ENCODE data around the gene SGIP1.

Gene SGIP1

DNA sequence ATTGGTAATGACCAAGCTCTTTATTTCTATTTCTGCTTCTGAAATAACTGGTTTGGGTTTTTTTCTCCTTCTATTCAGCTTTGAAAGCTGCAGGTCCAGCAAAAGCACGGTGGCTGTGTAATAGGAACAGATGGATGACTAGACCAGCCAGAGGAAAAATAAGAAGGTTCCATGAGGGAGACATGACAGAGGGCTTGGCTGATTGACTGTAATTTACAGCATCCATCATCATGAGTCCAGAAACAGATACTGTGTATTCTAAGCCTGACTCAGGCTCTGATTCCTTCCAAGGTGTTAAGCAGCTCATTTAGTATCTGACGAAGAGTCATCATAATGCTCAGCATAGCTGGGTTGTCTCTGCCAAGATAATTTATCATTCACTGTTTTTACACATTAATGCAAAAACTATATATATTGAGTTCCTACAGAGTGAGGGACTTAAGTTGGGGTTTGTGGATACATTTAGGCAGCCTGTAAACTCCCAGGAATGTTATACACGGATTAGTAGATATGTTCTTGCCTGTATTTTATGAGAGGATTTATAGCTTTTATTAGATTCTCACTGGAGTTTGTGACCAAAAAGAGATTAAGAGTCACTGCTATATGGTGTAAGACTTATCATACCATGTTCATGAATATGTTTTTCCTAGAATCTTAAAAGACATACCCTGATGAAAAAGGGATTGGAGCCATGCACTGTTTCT lies 72.6 kb downstream of the SGIP1 start:
- no peak for DNase-seq (ENCODE audit: low spot score)

DNA sequence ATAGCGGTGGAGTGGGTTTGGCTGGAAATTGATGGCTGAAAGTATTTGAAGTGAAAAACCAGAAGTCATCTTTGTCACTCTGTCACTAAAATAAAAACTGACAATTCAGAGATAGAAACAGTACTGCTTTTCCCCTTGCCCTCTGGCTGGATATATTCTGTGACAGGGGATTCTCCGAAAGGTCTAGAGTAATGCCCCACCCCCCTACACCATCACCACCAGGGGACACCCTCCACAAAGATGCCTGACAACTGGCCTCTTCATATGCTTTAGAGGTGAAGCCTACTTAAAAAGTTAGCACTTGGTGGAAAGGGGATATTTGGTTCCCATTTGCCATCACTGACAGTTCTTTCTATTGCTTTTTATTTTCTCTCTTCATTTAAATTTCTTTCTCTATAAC lies 73.5 kb downstream of the SGIP1 start:
- DNase-seq (ENCODE audit: low spot score), result no peak

DNA sequence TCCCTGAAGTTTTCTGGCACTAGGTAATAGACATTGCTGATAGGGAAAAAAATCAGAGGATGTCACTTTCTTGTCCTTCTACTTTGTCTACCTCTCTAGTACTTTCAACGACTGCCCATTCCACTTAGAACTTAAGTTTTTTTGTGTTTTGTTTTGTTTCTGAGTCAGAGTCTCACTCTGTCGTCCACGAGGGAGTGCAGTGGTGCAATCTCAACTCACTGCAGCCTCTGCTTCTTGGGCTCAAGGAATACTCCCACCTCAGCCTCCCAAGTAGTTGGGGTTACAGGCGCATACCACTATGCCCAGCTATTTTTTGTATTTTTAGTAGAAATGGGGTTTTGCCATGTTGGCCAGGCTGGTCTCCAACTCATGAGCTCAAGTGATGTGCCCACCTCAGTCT lies 79.2 kb downstream of the SGIP1 start:
- DNase-seq (ENCODE audit: low spot score), result no peak

DNA sequence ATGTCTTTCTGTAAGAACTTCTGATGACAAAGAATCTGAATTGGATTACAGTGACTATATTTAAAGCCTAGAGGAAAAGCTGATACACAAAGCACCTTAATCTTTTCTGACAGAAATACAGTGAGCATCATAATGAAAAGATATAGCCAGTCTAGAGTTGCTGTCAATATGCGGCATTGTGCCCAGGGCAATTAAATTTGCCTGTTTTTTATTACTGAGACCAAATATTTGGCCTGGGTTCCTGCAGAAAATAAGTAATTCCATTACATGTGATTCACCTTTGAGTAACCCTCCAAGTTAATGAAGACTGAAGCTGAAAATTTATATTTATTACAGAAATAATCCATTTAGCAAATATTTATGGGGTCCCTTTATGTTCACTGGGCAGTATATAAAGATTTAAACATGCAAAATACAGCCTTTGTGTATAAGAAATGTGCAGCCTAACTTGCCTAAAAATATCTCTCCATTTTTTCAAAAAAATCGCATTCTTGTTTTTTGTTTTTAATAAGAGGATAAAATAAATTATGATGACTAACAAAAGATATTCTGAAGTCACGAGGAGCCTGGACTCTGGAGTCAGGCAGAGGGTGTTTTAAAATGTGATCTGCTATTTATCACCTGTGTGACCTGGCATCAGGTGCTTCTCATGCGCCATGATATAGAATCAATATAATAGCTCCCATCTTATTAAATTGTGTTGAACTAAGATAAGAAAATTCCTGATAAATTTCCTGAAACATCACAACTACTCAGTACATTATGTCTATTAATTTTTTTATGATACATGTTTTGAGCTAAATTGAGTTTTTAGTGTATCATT lies 83.6 kb downstream of the SGIP1 start:
- no peak for DNase-seq (ENCODE audit: low spot score)

DNA sequence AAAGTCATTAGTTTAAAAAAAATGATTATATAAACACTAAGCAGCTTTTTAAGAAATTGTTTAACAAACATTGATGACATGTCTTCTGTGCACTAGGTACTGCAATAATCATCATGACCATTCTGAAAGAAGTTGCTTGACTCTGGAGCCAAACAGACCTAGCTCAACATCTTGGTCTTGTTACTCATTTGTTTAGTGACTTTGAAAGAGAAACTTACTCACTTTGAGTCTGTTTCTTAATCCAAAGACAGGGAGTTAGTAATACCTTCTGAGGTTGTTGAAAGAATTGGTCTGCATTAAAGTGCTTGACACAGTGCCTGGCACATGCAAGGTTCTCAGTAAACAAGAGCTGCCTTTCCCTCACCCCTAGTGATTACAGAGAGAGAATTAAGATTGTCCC lies 84.4 kb downstream of the SGIP1 start:
- no peak for DNase-seq (ENCODE audit: low spot score)

DNA sequence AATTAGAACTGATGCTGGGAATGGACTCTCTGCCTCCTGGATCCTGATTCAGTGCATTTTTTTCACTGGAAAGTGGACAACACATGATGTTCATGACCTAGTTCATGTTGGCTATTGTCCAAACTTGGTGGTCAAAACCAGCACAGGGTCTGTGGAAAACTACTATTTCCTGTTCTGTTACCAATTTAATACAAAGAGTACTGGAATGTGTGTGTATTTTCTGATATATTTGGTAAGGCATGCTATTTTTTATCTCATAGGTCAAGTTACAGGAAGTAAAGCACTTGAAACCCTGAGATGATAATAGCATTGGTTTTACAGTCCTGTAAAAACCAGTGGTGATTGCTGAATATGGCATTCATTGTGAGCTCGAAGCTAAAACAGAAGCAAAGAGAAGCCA lies 89.9 kb downstream of the SGIP1 start:
- DNase-seq (ENCODE audit: low spot score), result no peak

DNA sequence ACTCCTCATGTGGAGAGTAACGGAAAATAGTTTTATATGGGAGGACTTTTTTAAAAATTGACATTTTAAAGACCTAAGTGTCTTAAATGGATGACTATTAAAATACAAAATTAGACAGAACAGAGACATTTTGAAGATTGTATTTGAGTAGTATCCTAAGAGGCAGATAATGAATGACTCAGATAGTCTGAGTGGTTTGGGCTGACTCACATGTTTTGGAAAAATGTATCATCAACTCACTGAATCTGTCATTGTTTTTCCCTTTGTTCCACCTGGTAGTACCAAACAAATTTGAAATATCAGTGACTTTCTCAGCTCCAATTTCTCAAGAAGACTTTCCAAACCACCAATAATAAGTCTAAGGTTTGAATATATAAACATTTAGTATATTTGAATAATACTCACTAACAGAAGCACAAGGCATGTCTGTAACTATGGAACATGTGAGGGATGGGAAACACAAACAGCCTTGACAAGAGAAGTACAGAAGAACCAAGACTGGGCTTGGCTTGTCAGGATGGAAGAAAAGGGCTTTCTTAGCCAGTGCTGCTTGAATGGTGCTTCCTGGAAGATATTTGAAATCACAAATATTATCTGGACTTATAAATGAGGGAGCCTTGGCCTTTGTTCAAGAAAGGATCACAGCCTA lies 90.6 kb downstream of the SGIP1 start:
- DNase-seq (ENCODE audit: low spot score), result no peak

DNA sequence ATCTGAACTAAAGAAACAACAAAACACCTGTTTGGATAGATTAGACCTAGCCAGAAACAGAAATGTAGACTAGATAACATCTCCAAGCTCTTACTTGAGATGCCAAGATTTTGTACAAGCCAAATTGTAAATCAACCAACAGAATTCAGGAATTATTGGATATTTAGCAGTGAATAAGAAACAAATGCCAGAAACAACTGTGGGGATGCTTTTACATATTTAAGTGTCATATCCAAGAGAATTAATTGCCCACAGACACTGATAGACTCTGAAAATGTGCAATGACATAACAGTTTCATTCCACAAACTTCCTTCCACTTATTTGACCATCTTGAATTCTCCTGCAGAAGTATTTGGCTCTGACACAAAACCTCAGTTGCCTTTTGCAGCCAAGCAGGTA lies 92.3 kb downstream of the SGIP1 start:
- no peak for DNase-seq (ENCODE audit: low spot score)

DNA sequence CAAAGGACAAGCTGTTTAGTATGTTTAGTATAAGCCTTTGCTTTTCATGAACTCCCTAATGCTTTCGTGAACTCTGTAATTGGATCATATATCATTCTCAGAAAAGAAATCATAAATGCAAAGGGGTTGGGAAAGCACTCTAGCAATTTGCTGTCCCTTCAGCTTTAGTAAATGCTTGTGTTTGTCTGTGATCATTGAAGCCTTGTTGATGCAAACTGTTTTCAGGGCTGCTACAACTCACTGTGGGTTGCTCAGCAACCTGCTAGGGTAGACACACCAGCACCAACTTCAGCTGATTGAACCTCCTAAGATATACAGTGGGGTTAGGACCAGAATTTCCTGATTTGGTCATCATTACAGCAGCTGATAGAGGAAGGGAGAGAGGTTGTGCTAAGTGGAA lies 95.0 kb downstream of the SGIP1 start:
- no peak for DNase-seq (ENCODE audit: low spot score)

DNA sequence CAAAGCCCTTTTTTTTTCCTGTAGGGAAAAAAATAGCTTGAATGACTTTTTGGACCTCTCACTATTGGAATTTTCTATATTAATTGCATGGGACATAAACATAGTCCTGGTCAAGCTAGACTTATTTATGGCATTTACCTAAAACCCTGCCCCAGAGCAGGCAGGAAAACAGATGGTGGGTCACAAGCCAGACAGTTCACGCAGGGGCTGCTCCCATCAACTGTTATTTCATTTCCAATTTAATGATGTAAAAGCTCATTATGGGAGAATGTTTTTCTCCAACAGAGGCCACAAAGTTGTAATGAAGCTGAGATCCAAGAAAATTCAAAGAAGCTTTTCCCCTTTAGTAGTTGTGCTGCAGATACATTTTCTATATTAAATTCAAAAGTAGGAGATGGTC lies 99.2 kb downstream of the SGIP1 start:
- no peak for DNase-seq (ENCODE audit: low spot score)

DNA sequence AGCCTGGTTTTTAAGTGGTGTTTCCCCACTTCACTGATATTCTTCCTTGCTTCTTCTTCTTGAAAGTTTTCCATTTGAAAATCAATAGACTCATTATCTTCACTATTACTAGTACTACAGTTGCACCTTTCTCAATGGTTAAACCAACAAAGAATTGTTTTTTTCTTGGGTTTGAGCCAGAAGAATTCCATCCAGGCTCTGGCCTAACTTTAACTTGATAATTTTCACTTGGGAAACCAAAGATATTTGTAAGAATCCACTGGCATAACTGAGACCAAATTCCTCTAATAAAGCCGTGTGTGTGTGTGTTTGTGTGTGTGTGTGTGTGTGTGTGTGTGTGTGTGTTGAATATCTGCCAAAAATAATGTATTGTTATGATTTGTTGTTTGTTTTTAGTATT lies 103.2 kb downstream of the SGIP1 start:
- DNase-seq (ENCODE audit: low spot score), result no peak

DNA sequence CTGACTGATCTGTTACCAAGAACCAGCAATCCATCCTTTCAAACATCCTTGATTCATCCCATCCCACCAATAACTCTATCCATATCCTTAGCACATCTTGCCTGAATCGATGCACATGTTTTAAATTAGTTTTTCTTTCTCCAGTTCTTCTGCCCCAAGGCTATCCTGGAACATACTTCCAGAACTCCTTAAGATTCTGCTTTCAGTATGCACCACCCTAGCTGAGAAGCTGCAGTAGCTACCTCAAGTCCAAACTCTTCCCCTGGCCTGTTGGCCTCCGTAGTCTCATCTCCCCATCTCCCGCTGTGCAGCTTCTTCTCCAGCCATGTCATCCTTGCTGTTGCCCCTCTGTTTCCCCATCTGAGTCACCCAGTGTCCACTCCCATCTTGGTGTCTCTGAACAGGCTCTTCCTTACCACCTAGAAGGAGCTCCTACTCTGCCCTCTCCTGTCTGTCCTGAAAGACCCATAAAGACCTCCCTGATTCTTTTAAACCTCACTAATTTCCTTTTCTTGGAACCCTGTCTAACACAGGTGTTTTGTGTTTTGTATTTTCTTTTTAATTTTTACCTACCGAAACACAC lies 108.0 kb downstream of the SGIP1 start:
- no peak for DNase-seq (ENCODE audit: low spot score)

DNA sequence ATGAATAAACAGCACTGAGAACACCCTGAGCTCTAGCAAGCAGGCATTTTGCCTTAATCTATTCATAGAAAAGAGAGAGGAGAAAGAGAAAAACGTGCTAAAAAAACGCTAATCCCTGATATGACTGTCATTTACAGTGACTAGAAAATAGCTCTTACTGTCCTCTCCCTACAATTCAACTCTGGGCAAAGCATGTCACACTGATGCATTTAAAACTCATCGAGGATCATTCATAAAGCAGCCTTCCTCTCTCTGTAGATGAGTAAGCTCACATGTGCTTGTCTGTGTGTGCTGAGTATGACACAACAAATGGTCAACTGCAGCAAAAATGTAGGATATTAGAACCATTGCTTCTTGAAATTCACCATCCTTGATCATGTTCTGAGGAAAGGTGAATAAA lies 109.0 kb downstream of the SGIP1 start:
- DNase-seq (ENCODE audit: low spot score), result no peak

DNA sequence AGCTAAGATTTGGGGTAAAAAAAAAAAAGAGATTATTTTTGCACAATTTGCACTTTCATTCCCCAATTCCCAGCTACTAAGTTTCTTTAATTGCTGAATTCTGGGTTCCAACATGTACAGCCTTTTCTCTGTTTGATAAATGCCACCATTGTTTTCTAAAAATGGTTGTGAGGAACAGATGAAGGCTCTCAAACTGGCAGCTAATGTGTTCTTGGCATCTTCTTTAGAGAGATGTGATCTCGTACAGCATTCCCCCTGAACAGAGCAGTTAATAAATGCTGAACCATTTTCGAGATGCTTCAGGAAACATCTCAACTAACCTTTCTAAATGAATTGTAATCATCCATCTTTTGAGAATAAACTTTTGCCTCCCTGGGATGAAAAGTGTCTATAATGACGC lies 110.4 kb downstream of the SGIP1 start:
- DNase-seq (ENCODE audit: low spot score), result no peak

DNA sequence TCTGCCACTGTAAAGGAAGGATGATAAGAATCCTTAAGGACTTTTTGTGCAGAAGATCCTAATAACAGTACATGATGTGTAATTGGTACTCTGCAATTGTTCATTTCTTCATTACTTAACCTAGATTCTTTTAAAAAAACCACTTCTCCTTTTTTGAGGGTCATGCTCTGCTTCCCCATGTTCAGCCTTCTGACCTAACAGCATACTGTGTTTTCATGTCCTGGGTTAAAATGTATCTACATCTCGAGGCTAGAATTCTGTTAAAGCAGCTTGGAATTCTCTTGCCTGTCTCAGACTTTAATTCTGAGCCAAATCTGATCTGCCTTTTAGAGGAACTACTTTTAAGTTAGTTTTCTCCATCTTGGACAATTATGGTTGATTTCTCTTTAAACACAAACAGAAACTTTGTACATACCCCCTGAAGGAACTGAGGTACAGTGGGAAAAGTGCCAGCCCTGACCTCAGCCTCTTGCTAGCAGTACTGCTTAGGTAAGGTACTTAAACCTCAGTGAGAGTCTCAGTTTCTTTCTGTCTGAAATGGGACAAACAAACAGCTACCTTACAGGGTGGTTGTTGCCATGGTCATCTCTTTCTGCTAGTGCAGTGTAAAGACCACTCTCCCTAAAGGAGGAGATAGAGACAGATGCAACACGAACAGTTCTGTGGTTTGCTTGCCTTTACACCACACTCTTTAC lies 115.1 kb downstream of the SGIP1 start:
- DNase-seq (ENCODE audit: low spot score), result no peak

DNA sequence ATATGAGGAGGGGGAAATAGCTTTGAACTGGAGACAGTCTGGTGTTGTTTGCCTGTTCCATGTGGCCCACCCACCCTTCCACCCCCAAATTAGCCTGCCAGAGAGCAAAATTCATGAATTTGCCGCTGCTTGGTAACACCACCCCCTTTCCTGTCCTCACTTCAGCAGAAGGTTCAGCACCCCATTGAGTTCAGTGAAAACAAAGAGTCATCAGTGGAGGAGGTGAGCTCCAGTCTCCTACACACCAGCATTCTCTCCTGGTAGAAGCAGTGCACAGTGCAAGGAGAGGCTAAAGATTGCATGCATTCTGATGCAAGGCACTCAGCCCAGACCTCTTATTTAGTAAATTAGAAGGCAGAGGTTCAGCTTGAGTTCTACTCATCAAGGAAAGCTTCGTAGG lies 118.6 kb downstream of the SGIP1 start:
- no peak for DNase-seq (ENCODE audit: low spot score)

DNA sequence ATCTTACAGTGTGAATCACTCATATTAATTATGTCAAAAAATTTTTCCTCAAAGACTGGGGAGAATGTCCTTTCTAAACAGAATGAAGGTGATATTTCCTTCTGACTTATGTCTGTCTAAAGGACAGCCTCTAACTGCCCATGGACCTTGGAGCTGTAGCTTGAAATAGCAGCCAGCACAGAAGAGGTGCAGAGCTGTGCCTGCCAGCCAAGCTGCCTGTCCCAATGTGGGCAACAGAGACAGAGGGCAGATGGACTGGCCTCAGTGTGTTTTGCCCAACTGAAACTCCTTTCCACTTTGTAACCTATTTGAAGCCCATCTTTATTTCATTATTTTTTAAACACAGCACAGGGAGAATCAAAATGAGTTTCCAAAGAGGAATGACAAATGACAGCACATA lies 120.7 kb downstream of the SGIP1 start:
- no peak for DNase-seq (ENCODE audit: low spot score)

DNA sequence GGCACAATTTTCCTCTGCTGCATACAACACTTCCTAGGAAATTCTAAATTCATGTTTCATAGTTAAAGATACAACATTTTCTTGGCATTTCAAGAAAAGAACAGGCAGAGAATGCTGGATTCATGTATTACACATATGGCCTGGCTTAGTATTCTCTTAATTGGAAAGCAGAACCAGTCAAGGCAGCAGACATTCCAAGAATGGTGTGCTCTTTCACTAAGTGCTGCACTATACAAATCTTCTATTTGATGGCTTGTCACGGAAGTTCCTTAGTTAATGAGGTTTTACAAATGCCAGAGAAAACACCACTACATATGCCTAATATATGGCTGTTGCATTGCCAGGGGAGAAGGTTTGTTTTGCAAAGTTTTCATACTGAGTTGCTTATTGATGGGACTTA lies 137.5 kb downstream of the SGIP1 start:
- no peak for DNase-seq (ENCODE audit: low spot score)

DNA sequence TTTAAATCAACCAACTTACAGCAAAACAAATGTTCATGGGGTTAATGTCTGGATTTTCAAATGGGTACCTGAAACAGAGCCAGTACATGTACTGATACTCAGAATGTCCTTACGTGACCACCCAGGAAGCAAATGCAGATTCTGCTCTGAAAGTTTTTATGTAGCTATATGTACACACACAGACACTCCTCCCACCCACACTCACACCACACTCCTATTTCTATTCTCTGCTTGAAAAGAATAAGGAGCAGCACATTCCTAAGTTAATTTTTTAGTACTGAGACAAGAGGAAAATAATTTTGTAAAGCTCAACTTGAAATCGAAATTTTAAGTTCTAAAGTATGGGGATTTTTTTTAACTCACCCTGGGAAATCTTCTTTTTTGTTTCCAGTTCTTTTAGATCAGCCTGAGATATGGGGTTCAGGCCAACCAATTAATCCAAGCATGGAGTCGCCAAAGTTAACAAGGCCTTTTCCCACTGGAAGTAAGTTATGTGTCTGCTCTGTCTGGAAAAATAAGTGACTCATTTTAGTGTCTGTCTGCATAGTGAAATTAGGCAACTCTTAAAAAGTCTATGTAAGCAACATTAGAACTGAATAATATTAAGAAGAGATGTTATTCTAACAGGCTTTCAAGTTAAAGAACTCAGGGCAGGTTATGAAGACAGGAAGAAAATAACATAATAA lies 142.8 kb downstream of the SGIP1 start:
- DNase-seq (ENCODE audit: low spot score), result no peak

DNA sequence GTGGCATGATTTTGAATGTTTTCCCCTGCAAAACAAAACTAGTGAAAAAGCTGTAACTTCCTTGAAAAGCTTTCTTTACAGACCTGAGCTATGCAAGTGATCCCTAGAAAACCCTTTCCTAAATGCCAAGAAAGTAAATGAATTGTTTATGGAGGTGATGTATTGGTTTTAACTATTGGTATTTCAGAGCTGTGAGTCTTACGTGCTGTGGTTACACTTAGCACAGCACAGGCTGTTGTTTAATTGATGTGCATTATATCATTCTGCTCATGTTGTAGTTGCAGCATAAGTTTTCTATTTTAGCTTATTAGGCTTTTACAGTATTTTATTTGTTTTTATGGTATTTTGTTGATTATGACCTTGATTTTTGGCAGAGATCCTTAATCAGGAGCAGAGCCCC lies 144.2 kb downstream of the SGIP1 start:
- DNase-seq (ENCODE audit: low spot score), result no peak

DNA sequence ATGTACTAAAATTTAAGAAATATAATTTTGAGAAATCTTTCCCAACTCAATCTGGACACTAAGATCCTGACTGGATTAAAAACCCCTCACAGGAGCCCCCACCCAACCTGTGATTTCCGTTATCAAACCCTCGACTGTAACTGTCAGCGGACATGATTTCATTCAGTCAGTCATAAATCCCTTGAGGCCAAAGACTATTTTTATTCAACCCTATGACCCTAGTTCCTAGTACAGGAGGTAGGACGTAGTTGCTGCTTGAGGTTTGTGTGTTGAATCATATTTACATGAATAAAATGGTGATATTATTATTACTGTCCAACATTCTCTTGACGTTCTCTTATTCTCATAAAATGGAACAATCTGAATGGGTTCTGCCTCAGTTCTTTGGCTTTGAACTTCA lies 145.2 kb downstream of the SGIP1 start:
- no peak for DNase-seq (ENCODE audit: low spot score)

DNA sequence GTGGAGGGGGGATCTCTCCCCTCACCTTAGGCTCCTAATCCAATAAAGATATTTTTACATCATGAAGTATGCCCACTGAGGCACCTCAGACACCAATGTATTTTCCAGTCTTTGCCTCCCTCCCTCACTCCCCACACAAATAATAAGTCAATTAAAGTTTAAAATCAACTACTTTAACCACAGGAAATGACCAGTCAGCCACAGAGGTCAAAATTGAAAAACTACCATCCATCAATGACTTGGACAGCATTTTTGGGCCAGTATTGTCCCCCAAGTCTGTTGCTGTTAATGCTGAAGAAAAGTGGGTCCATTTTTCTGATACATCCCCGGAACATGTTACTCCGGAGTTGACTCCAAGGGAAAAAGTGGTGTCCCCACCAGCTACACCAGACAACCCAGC lies 147.7 kb downstream of the SGIP1 start:
- DNase-seq (ENCODE audit: low spot score), result no peak
